SU-DHL-6 (cell line): ENCODE results near the gene CRYBB2.

Experiments
- H2AFZ ChIP-seq: fragments of 200-600 bp; sonication (generic); 2 replicates; pipeline ENCODE4 v1.6.1; 2014; ENCODE audit warnings: low read depth, mild to moderate bottlenecking, moderate library complexity, mixed read lengths, antibody characterized with exemption, low read length; ENCODE audit not compliant: severe bottlenecking
- H3F3A ChIP-seq: fragments of 200-600 bp; shearing (Covaris generic); 2 replicates; pipeline ENCODE4 v1.6.0; 2016; ENCODE audit warnings: antibody characterized with exemption, mild to moderate bottlenecking; ENCODE audit not compliant: insufficient read depth
- H3K27ac ChIP-seq: fragments of 200-600 bp; sonication (generic); 2 replicates; pipeline ENCODE4 v1.5.1; 2016; ENCODE audit warnings: low read depth, mild to moderate bottlenecking, low read length, moderate library complexity, mixed read lengths
- H3K27me3 ChIP-seq: fragments of 200-600 bp; sonication (generic), shearing (Covaris generic); 2 replicates; pipeline ENCODE4 v1.6.0; 2014; ENCODE audit warnings: mild to moderate bottlenecking, low read length
- H3K36me3 ChIP-seq: fragments of 200-600 bp; sonication (generic); 2 replicates; pipeline ENCODE4 v1.6.1; 2014; ENCODE audit warnings: mild to moderate bottlenecking, low read length, mixed read lengths
- H3K4me2 ChIP-seq: fragments of 300-600, 200-600 bp; shearing (Covaris generic), sonication (generic); 2 replicates; pipeline ENCODE4 v1.6.0; 2014; ENCODE audit warnings: low read length, low read depth, mild to moderate bottlenecking; ENCODE audit not compliant: poor library complexity, severe bottlenecking
- H3K4me3 ChIP-seq: fragments of 200-600 bp; sonication (generic); 2 replicates; pipeline ENCODE4 v1.5.1; 2014; ENCODE audit warnings: antibody characterized with exemption, low read length, mild to moderate bottlenecking, mixed read lengths; ENCODE audit not compliant: insufficient read depth, poor library complexity, severe bottlenecking
- H3K79me2 ChIP-seq: fragments of 200-600 bp; sonication (generic); 2 replicates; pipeline ENCODE4 v1.6.1; 2014; ENCODE audit warnings: mild to moderate bottlenecking, low read length, moderate library complexity; ENCODE audit not compliant: insufficient read depth
- H3K9ac ChIP-seq: fragments of 200-600 bp; sonication (generic); 2 replicates; pipeline ENCODE4 v1.7.0; 2014; ENCODE audit warnings: mild to moderate bottlenecking, low read length
- H3K9me2 ChIP-seq: fragments of 200-600 bp; sonication (generic); replicated peaks from 2 replicates; pipeline ENCODE4 v1.6.1; 2014; ENCODE audit warnings: low read length; ENCODE audit not compliant: insufficient read depth
- H3K9me3 ChIP-seq: fragments of 200-600 bp; sonication (generic); 2 replicates; pipeline ENCODE4 v1.6.1; 2014; ENCODE audit warnings: low read length, mixed read lengths; ENCODE audit not compliant: insufficient read depth
- H4K20me1 ChIP-seq: fragments of 200-600 bp; sonication (generic); 2 replicates; pipeline ENCODE4 v1.6.1; 2014; ENCODE audit warnings: low read depth, mild to moderate bottlenecking, antibody characterized with exemption, low read length, moderate library complexity, mixed read lengths
- CTCF ChIP-seq: fragments of 200-600 bp; sonication (generic); IDR thresholded peaks from one replicate; pipeline ENCODE4 v1.5.1; 2017; ENCODE audit warnings: antibody characterized with exemption, mild to moderate bottlenecking, low read length, moderate library complexity; ENCODE audit not compliant: insufficient read depth, poor library complexity, severe bottlenecking
- EZH2phosphoT487 ChIP-seq: fragments of 200-600 bp; sonication (generic), shearing (Covaris generic); conservative IDR thresholded peaks from 2 replicates; pipeline ENCODE4 v1.6.1; 2018; ENCODE audit warnings: mild to moderate bottlenecking, antibody characterized with exemption, low read length, moderate library complexity, mixed read lengths

The CRYBB2 gene

GRCh38 chr22:25208328-25208727 lies 11.1 kb upstream of the CRYBB2 start:
- no peaks in the 10 kb centered on the region for H3K9me3 ChIP-seq
- no peaks in the 10 kb centered on the region for H3K79me2 ChIP-seq
- H3K4me3 ChIP-seq, result no peak overlapping the region
- H3K4me2 ChIP-seq, result no peak overlapping the region
- H3F3A ChIP-seq, result no peaks in the 10 kb centered on the region
- no peak for TF ChIP-seq EZH2phosphoT487
- no peak for TF ChIP-seq CTCF
- H3K27ac ChIP-seq, result no peak overlapping the region
- H4K20me1 ChIP-seq, result no peaks in the 10 kb centered on the region
- H3K27me3 ChIP-seq, result no peaks in the 10 kb centered on the region
- no peaks in the 10 kb centered on the region for H3K36me3 ChIP-seq
- no peaks in the 10 kb centered on the region for H3K9me2 ChIP-seq
- H3K9ac ChIP-seq, result no peak overlapping the region
- H2AFZ ChIP-seq, result no peak overlapping the region

- no peak overlapping the region for H3K4me3 ChIP-seq
- H3K79me2 ChIP-seq, result no peaks in the 10 kb centered on the region
- H2AFZ ChIP-seq, result no peak overlapping the region
- H3K27me3 ChIP-seq, result no peaks in the 10 kb centered on the region
- H3K9me3 ChIP-seq, result no peaks in the 10 kb centered on the region
- H4K20me1 ChIP-seq, result no peaks in the 10 kb centered on the region
- H3K27ac ChIP-seq, result no peak overlapping the region
- H3F3A ChIP-seq, result no peaks in the 10 kb centered on the region
- TF ChIP-seq CTCF (no peak), EZH2phosphoT487 (no peak)
- no peak overlapping the region for H3K4me2 ChIP-seq
- no peaks in the 10 kb centered on the region for H3K36me3 ChIP-seq
- H3K9me2 ChIP-seq, result no peaks in the 10 kb centered on the region
- no peak overlapping the region for H3K9ac ChIP-seq
Measured at GRCh38 chr22:25208743-25209505, 10.5 kb upstream of the CRYBB2 start.

- Histone ChIP-seq H3K4me3 (no peak overlapping the region), H3F3A (no peaks in the 10 kb centered on the region), H3K27me3 (no peaks in the 10 kb centered on the region), H3K36me3 (no peaks in the 10 kb centered on the region), H3K79me2 (no peaks in the 10 kb centered on the region), H4K20me1 (no peaks in the 10 kb centered on the region), H3K4me2 (no peak overlapping the region), H3K27ac (no peak overlapping the region), H2AFZ (no peak overlapping the region), H3K9me3 (no peaks in the 10 kb centered on the region), H3K9ac (no peak overlapping the region), H3K9me2 (no peaks in the 10 kb centered on the region)
- no peak for TF ChIP-seq EZH2phosphoT487
- no peak for TF ChIP-seq CTCF
Measured at GRCh38 chr22:25210793-25211192, 8.6 kb upstream of the CRYBB2 start.
